Tibial nerve (tissue), 4 donors: ENCODE results near the gene RNF215.

Experiments used
- EP300 ChIP-seq, 2 donors: sonication (generic); formaldehyde crosslinking; IDR thresholded peaks; one replicate each; pipeline ENCODE4 v1.6.1; 2017; ENCODE audit warnings: antibody characterized with exemption in 2 of 2, mild to moderate bottlenecking in 1 of 2
- POLR2A ChIP-seq, 2 donors: fragments of 450-650 bp; IDR thresholded peaks; one replicate each; pipeline ENCODE4 v1.6.1; 2017; ENCODE audit warnings: antibody characterized with exemption in 2 of 2, mild to moderate bottlenecking in 2 of 2, moderate library complexity in 2 of 2
- TF ChIP-seq, protein P1 (sequence below), 5 experiments: fragments of 200-600 bp in 3 of 5; fragments of 450-650 bp in 2 of 5; sonication (generic) in 3 of 5; IDR thresholded peaks; one replicate each; pipeline ENCODE4 v1.5.1; 2016 to 2019; ENCODE audit warnings: antibody characterized with exemption in 5 of 5, mild to moderate bottlenecking in 3 of 5, moderate library complexity in 2 of 5

DNA sequence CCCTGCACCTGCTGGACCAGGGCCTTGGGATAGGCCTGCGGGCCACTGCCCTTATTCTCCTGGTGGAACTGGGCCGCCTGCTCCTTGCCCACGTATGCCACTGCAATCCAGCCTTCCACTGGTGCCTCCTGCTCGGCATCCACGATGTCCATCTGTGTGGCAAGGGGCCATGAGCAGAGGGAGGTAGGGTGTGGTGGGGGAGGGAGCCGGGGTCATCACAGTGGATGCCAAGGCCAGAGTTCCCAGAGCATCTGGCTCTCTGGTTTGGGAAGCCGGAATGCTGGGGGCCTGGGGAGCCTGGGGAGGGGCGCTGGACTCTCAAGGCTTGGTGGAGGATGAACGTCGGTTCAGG is 627 bp downstream of the RNF215 start:
- TF ChIP-seq, protein P1, sequence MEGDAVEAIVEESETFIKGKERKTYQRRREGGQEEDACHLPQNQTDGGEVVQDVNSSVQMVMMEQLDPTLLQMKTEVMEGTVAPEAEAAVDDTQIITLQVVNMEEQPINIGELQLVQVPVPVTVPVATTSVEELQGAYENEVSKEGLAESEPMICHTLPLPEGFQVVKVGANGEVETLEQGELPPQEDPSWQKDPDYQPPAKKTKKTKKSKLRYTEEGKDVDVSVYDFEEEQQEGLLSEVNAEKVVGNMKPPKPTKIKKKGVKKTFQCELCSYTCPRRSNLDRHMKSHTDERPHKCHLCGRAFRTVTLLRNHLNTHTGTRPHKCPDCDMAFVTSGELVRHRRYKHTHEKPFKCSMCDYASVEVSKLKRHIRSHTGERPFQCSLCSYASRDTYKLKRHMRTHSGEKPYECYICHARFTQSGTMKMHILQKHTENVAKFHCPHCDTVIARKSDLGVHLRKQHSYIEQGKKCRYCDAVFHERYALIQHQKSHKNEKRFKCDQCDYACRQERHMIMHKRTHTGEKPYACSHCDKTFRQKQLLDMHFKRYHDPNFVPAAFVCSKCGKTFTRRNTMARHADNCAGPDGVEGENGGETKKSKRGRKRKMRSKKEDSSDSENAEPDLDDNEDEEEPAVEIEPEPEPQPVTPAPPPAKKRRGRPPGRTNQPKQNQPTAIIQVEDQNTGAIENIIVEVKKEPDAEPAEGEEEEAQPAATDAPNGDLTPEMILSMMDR (IDR thresholded peaks at IDR 0.05) = no peak
- TF ChIP-seq POLR2A (IDR thresholded peaks at IDR 0.05) (no peak), EP300 (IDR thresholded peaks at IDR 0.05) (no peak)
